NOMO-1 treated with DMSO at 0.1 percent for 48 hours (cell line): ENCODE data around the gene DRAM1.
A peak's percentile ranks its signal among the peaks of the same experiment; 100 is the strongest.
"Not testable (repeated sequence)": the region's sequence is repeated elsewhere in the genome, so short reads cannot be mapped to it uniquely, and the experiment has no call there.

ENCODE experiments used
- DNase-seq: peaks from one replicate; lab custom pipeline; 2025; ENCODE audit not compliant: unreplicated experiment; lab: John Stamatoyannopoulos, UW

The DRAM1 gene

GRCh38 chr12:101901777-101902176 lies 24.4 kb downstream of the DRAM1 start:
- DNase-seq = no peak

- peak; percentile 82 for DNase-seq
Measured at GRCh38 chr12:101902641-101903040, 25.3 kb downstream of the DRAM1 start.

- DNase-seq = no peak
Measured at GRCh38 chr12:101906226-101906625, 28.8 kb downstream of the DRAM1 start.

GRCh38 chr12:101908395-101908794 lies 31.0 kb downstream of the DRAM1 start:
- DNase-seq = no peak

GRCh38 chr12:101909646-101910045 lies 32.3 kb downstream of the DRAM1 start:
- peak; percentile 81 for DNase-seq

GRCh38 chr12:101915841-101916240 lies 38.5 kb downstream of the DRAM1 start:
- DNase-seq = no peak

- not testable (repeated sequence) for DNase-seq
Measured at GRCh38 chr12:101918805-101919204, 41.4 kb downstream of the DRAM1 start.

- no peak for DNase-seq
Measured at GRCh38 chr12:101919447-101919846, 42.1 kb downstream of the DRAM1 start.

- no peak for DNase-seq
Measured at GRCh38 chr12:101920906-101921305, 43.5 kb downstream of the DRAM1 start.

GRCh38 chr12:101923045-101923718 lies 45.8 kb downstream of the DRAM1 start:
- DNase-seq = no peak

- DNase-seq = no peak
Measured at GRCh38 chr12:101924618-101925017, 47.2 kb downstream of the DRAM1 start.

GRCh38 chr12:101925361-101925760 lies 48.0 kb downstream of the DRAM1 start:
- peak; percentile 82 for DNase-seq

- peak; percentile 28 for DNase-seq
Measured at GRCh38 chr12:101925935-101926334, 48.6 kb downstream of the DRAM1 start.

GRCh38 chr12:101927036-101927435 lies 49.7 kb downstream of the DRAM1 start:
- DNase-seq = peak; percentile 14

- peak; percentile 73 for DNase-seq
Measured at GRCh38 chr12:101927999-101928398, 50.6 kb downstream of the DRAM1 start.

- DNase-seq = no peak
Measured at GRCh38 chr12:101928556-101928955, 51.2 kb downstream of the DRAM1 start.

- DNase-seq = no peak
Measured at GRCh38 chr12:101929365-101930041, 52.1 kb downstream of the DRAM1 start.

GRCh38 chr12:101931498-101932326 lies 54.3 kb downstream of the DRAM1 start:
- no peak for DNase-seq

- DNase-seq = no peak
Measured at GRCh38 chr12:101933866-101934514, 56.6 kb downstream of the DRAM1 start.

GRCh38 chr12:101935890-101936746 lies 58.7 kb downstream of the DRAM1 start:
- DNase-seq = no peak
